IPS-15b (cell line): ENCODE data around the gene ITPKB.

ENCODE experiments used
- H3K27me3 ChIP-seq: one replicate; pipeline ENCODE4 v1.6.1; 2013; ENCODE audit warnings: low read length; ENCODE audit not compliant: control insufficient read depth, insufficient read depth
- H3K36me3 ChIP-seq: one replicate; pipeline ENCODE4 v1.6.1; 2013; ENCODE audit warnings: low read length; ENCODE audit not compliant: control insufficient read depth, insufficient read depth
- H3K4me1 ChIP-seq: one replicate; pipeline ENCODE4 v1.6.1; 2013; ENCODE audit warnings: mild to moderate bottlenecking, low read length; ENCODE audit not compliant: control insufficient read depth, insufficient read depth
- H3K4me3 ChIP-seq: one replicate; pipeline ENCODE4 v1.5.1; 2013; ENCODE audit warnings: low read depth, low read length
- H3K9ac ChIP-seq: one replicate; pipeline ENCODE4 v1.6.1; 2013; ENCODE audit warnings: low read depth, mild to moderate bottlenecking, low read length
- H3K9me3 ChIP-seq: one replicate; pipeline ENCODE4 v1.6.1; 2013; ENCODE audit warnings: mild to moderate bottlenecking, low read length; ENCODE audit not compliant: control insufficient read depth, insufficient read depth

Gene ITPKB

DNA sequence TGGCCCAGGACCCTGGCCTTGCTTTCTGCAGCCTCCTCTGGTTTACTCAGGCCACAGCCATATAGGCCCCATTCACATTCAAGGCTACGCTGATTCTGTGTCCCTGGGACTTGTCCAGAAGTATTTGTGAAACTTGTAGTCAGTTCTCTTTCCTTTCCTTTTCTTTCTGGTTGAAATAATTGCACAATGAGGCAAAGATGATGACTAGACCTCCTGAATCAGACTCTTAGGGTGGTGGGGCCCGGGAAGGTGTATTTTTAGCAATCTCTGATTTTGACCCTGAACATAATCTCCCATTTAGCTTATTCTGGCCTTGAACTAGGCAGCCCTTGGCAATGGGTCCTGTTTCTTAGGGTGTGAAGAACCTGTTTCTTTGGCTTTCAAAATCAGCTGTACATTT is 150.6 kb downstream of the ITPKB start:
- no peaks in the 10 kb centered on the region for H3K27me3 ChIP-seq
- no peaks in the 10 kb centered on the region for H3K4me1 ChIP-seq
- no peaks in the 10 kb centered on the region for H3K36me3 ChIP-seq
- H3K4me3 ChIP-seq, result no peak overlapping the region
- no peaks in the 10 kb centered on the region for H3K9me3 ChIP-seq
- H3K9ac ChIP-seq, result no peak overlapping the region

DNA sequence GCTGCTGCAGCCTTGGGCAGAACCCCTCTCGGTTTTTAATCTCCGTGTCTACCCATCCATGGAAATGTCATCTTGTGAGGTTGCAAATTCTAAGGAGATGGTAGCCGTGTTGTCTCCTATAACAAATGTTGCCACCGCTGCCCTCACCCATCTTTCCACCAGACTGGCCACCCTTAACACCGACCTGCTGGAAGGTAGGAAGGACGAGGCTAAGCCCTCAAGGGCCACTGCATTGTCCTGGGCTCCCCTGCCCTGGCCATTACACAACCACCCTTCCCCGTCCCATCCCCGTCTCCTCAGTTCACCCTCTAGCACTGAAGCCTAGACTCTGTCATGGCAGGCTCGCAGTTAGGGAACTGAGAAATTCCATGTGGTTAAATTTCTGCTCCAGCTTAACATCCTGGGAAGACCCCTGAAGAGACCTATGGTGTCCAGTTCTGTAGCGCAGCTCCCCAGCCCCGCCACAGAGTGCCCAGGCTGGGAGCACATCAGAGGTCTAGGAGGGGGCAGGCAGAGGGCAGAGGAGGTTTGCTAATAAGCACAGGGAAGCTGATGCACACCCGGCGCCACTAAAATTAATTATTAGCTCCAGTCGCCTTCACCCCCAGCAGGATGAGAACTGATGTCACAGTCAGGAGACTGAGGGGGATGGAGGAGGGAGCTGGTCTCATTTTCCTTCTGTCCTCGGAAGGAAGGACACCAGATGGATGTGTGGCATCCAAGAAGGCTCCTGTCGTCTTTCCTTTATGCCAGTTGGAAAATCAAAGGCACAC is 152.2 kb downstream of the ITPKB start:
- no peak overlapping the region for H3K9ac ChIP-seq
- H3K4me1 ChIP-seq, result no peaks in the 10 kb centered on the region
- no peaks in the 10 kb centered on the region for H3K27me3 ChIP-seq
- H3K4me3 ChIP-seq, result no peak overlapping the region
- H3K9me3 ChIP-seq, result no peaks in the 10 kb centered on the region
- H3K36me3 ChIP-seq, result no peaks in the 10 kb centered on the region

DNA sequence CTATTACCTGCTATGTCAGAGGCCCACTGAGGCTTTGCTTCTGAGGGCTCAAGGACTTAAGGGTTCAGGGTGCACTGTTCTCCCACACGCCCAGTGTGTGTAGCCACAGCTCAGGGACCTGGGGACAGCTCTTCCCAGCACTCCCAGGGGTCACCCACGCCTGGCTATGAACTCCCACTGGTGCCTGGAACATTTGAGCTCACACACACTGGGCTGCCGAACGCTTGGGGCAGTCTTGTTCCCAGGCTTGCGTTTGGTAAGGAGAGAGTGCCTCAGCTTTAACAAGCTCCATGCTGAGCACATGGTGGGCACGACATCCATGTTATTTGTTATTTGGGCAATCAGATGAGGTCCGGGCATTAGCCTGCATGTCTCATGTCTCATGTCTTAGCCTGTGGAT is 153.0 kb downstream of the ITPKB start:
- H3K4me3 ChIP-seq, result no peak overlapping the region
- H3K4me1 ChIP-seq, result no peaks in the 10 kb centered on the region
- no peaks in the 10 kb centered on the region for H3K9me3 ChIP-seq
- H3K36me3 ChIP-seq, result no peaks in the 10 kb centered on the region
- no peak overlapping the region for H3K9ac ChIP-seq
- no peaks in the 10 kb centered on the region for H3K27me3 ChIP-seq

DNA sequence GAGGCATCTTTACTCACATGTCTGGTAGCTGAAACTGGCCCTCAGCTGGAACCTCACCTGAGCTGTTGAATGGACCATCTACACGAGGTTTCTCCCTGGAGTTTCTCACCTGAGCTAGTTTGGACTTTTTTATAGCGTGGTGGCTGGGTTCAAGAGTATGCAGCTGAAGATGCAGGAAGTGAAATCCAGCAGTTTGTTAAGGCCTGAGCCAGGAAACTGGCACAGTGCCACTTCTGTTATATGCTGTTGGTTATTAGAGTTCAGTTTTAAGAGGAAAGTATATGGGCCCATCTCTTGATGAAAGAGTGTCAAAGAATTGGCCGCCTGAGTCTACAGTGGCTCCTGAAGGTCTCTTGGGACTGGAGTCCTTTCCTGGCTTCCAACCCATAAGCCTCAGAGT is 154.9 kb downstream of the ITPKB start:
- Histone ChIP-seq H3K36me3 (no peaks in the 10 kb centered on the region), H3K27me3 (no peaks in the 10 kb centered on the region), H3K9ac (no peak overlapping the region), H3K4me3 (no peak overlapping the region), H3K9me3 (no peaks in the 10 kb centered on the region), H3K4me1 (no peaks in the 10 kb centered on the region)

DNA sequence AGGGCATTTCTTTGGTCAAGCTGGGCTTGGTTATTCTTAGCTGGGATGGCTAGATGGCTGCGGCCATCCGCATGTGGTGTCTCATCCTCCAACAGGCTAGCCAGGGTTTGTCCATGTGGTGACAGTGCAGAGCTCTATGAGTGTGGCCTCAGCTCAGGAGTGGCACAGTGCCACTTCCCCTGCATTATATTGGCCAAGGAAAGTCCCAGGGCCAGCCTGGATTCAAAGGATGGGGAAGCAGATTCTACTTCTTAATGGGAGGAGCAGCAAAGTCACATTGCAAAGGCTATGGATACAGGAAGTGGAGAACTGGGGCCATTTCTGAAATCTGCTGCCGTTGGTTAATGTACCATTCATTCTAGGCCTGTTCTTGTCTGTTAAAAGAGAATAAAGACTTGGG is 156.1 kb downstream of the ITPKB start:
- Histone ChIP-seq H3K9me3 (no peaks in the 10 kb centered on the region), H3K27me3 (no peaks in the 10 kb centered on the region), H3K4me1 (no peaks in the 10 kb centered on the region), H3K4me3 (no peak overlapping the region), H3K36me3 (no peaks in the 10 kb centered on the region), H3K9ac (no peak overlapping the region)
